ENCODE results near the gene CIB2.
A peak's percentile ranks its signal among the peaks of the same experiment; 100 is the strongest.

CIB2 gene

GRCh38 chr15:78148392-78149067 lies 17.3 kb upstream of the CIB2 start:
- no peak for TF ChIP-seq CTCF (IDR thresholded peaks at IDR 0.05; ENCODE audit: low read depth, low read length)
- H3K27me3 ChIP-seq (ENCODE audit: insufficient read depth, low read depth, severe bottlenecking): no peaks in the 10 kb centered on the region
- peak overlapping the region; percentile 72 for H3K27ac ChIP-seq
- H3K4me3 ChIP-seq (ENCODE audit: low read depth, low read length): peak overlapping the region; percentile 75
- H3K9me3 ChIP-seq (ENCODE audit: severe bottlenecking): no peaks in the 10 kb centered on the region
- H3K36me3 ChIP-seq: peaks cover 4% of the 10 kb centered on the region
- no peak for DNase-seq

GRCh38 chr15:78147566-78147965 lies 16.3 kb upstream of the CIB2 start:
- H3K27ac ChIP-seq: no peak overlapping the region
- no peak for TF ChIP-seq CTCF (IDR thresholded peaks at IDR 0.05; ENCODE audit: low read depth, low read length)

GRCh38 chr15:78146425-78147154 lies 15.3 kb upstream of the CIB2 start:
- no peak for TF ChIP-seq CTCF (IDR thresholded peaks at IDR 0.05; ENCODE audit: low read depth, low read length)
- H3K9me3 ChIP-seq (ENCODE audit: severe bottlenecking): no peaks in the 10 kb centered on the region
- no peak for DNase-seq
- no peaks in the 10 kb centered on the region; the same call in 1 of the 2 replicates for H3K36me3 ChIP-seq
- no peak overlapping the region for H3K27ac ChIP-seq
- H3K4me3 ChIP-seq (ENCODE audit: low read depth, low read length): no peak overlapping the region
- no peaks in the 10 kb centered on the region for H3K27me3 ChIP-seq (ENCODE audit: insufficient read depth, low read depth, severe bottlenecking)

More at GRCh38 chr15:78147566-78147965, 16.3 kb upstream of the CIB2 start:
- Histone ChIP-seq H3K4me3 (ENCODE audit: low read depth, low read length) (no peak overlapping the region), H3K9me3 (ENCODE audit: severe bottlenecking) (no peaks in the 10 kb centered on the region), H3K36me3 (no peaks in the 10 kb centered on the region; the same call in none of the 2 replicates), H3K27me3 (ENCODE audit: insufficient read depth, low read depth, severe bottlenecking) (no peaks in the 10 kb centered on the region)
- DNase-seq: no peak

- H3K27ac ChIP-seq: no peak overlapping the region
- DNase-seq: no peak
- no peak for TF ChIP-seq CTCF (IDR thresholded peaks at IDR 0.05; ENCODE audit: low read depth, low read length)
These were observed 11.1 kb upstream of the CIB2 start for GRCh38 chr15:78142332-78142731.

GRCh38 chr15:78140292-78140691 lies 9.0 kb upstream of the CIB2 start:
- Histone ChIP-seq H3K4me3 (ENCODE audit: low read depth, low read length) (no peak overlapping the region), H3K36me3 (no peaks in the 10 kb centered on the region), H3K27ac (no peak overlapping the region), H3K9me3 (ENCODE audit: severe bottlenecking) (no peaks in the 10 kb centered on the region), H3K27me3 (ENCODE audit: insufficient read depth, low read depth, severe bottlenecking) (no peaks in the 10 kb centered on the region)
- TF ChIP-seq CTCF (IDR thresholded peaks at IDR 0.05; ENCODE audit: low read depth, low read length): no peak
- no peak for DNase-seq

More at GRCh38 chr15:78142332-78142731, 11.1 kb upstream of the CIB2 start:
- H3K27me3 ChIP-seq (ENCODE audit: insufficient read depth, low read depth, severe bottlenecking): no peaks in the 10 kb centered on the region
- no peaks in the 10 kb centered on the region for H3K36me3 ChIP-seq
- no peaks in the 10 kb centered on the region for H3K9me3 ChIP-seq (ENCODE audit: severe bottlenecking)
- no peak overlapping the region for H3K4me3 ChIP-seq (ENCODE audit: low read depth, low read length)
